IPS DF 4.7 (cell line): Measurements from ENCODE around the gene CFAP70.
"Not testable (repeated sequence)": the region's sequence is repeated elsewhere in the genome, so short reads cannot be mapped to it uniquely, and the experiment has no call there.

Experiments used
- DNase-seq: peaks from one replicate; pipeline ENCODE4 v3.0.0-alpha.2; 2013; ENCODE audit warnings: low spot score; ENCODE audit errors: extremely low read depth

Gene CFAP70

GRCh38 chr10:73358331-73359279, at the start of gene CFAP70:
CFAP70 (minus strand) TSS chr10:73358864; CDS start chr10:73354796, 4,068 bp downstream.
- peak; percentile 97 for DNase-seq

- no peak for DNase-seq
Measured at GRCh38 chr10:73408061-73408460, 49.4 kb upstream of the CFAP70 start.

- DNase-seq, result no peak
Measured at GRCh38 chr10:73407495-73407894, 48.8 kb upstream of the CFAP70 start.

- DNase-seq, result no peak
Measured at GRCh38 chr10:73406846-73407245, 48.2 kb upstream of the CFAP70 start.

GRCh38 chr10:73405556-73405955, 46.9 kb upstream of the CFAP70 start:
- DNase-seq, result no peak

- no peak for DNase-seq
Measured at GRCh38 chr10:73404690-73405089, 46.0 kb upstream of the CFAP70 start.

- no peak for DNase-seq
Measured at GRCh38 chr10:73401636-73402035, 43.0 kb upstream of the CFAP70 start.

GRCh38 chr10:73399063-73399462, 40.4 kb upstream of the CFAP70 start:
- no peak for DNase-seq

- no peak for DNase-seq
Measured at GRCh38 chr10:73398024-73398423, 39.4 kb upstream of the CFAP70 start.

GRCh38 chr10:73394325-73394724, 35.7 kb upstream of the CFAP70 start:
- not testable (repeated sequence) for DNase-seq

- DNase-seq, result no peak
Measured at GRCh38 chr10:73388228-73388627, 29.6 kb upstream of the CFAP70 start.

- DNase-seq, result no peak
Measured at GRCh38 chr10:73386583-73386982, 27.9 kb upstream of the CFAP70 start.

- no peak for DNase-seq
Measured at GRCh38 chr10:73379064-73379748, 20.5 kb upstream of the CFAP70 start.

GRCh38 chr10:73376679-73377078, 18.0 kb upstream of the CFAP70 start:
- DNase-seq, result no peak

- DNase-seq, result no peak
Measured at GRCh38 chr10:73368238-73368637, 9.6 kb upstream of the CFAP70 start.

- DNase-seq, result no peak
Measured at GRCh38 chr10:73366381-73367298, 8.0 kb upstream of the CFAP70 start.

GRCh38 chr10:73364964-73365363, 6.3 kb upstream of the CFAP70 start:
- DNase-seq, result no peak

- no peak for DNase-seq
Measured at GRCh38 chr10:73359492-73359891, 828 bp upstream of the CFAP70 start.

- DNase-seq, result no peak
Measured at GRCh38 chr10:73357821-73358220, 843 bp downstream of the CFAP70 start.

GRCh38 chr10:73357166-73357565, 1.5 kb downstream of the CFAP70 start:
- DNase-seq, result no peak

GRCh38 chr10:73344269-73344668, 14.4 kb downstream of the CFAP70 start:
- DNase-seq, result no peak
